Breast epithelium (tissue), 3 donors: Measurements from ENCODE around the gene RETREG1.

Experiments used
- POLR2A ChIP-seq: fragments of 450-650 bp; IDR thresholded peaks from one replicate; pipeline ENCODE4 v1.6.1; 2016; ENCODE audit warnings: antibody characterized with exemption, mild to moderate bottlenecking, moderate library complexity
- POLR2AphosphoS5 ChIP-seq, 3 donors: sonication (generic); formaldehyde crosslinking; IDR thresholded peaks; one replicate each; pipeline ENCODE4 v1.6.1; 2017; ENCODE audit warnings: antibody characterized with exemption in 3 of 3
- TF ChIP-seq, protein P1 (sequence below), 3 donors: fragments of 450-650 bp; IDR thresholded peaks; one replicate each; pipeline ENCODE4 v1.5.1; 2016 to 2017; ENCODE audit warnings: antibody characterized with exemption in 3 of 3, mild to moderate bottlenecking in 3 of 3, moderate library complexity in 3 of 3

DNA sequence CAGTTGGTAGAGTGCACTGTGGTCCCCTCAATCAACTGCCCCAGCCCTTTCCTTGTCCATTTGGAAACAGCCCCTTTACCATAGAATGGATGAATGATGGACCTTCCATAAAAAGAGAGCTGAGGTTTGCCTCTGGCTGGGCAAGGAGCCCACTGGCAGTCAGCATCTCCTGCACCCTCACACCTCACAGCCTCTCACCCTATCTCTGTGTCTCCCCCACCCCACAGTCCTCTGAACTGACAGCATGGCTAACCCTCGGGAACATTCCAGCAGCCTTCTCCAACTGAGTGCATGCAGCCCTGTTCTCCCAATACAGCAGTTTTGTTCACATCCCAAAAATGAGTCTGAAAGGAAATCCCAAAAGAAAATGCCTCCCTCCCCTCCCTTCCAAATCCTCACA, 51.7 kb downstream of the RETREG1 start:
- TF ChIP-seq, protein P1, sequence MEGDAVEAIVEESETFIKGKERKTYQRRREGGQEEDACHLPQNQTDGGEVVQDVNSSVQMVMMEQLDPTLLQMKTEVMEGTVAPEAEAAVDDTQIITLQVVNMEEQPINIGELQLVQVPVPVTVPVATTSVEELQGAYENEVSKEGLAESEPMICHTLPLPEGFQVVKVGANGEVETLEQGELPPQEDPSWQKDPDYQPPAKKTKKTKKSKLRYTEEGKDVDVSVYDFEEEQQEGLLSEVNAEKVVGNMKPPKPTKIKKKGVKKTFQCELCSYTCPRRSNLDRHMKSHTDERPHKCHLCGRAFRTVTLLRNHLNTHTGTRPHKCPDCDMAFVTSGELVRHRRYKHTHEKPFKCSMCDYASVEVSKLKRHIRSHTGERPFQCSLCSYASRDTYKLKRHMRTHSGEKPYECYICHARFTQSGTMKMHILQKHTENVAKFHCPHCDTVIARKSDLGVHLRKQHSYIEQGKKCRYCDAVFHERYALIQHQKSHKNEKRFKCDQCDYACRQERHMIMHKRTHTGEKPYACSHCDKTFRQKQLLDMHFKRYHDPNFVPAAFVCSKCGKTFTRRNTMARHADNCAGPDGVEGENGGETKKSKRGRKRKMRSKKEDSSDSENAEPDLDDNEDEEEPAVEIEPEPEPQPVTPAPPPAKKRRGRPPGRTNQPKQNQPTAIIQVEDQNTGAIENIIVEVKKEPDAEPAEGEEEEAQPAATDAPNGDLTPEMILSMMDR (IDR thresholded peaks at IDR 0.05), result no peak
- no peak for TF ChIP-seq POLR2A
- TF ChIP-seq POLR2AphosphoS5 (IDR thresholded peaks at IDR 0.05), result no peak
